Panc1 (cell line): ENCODE results near the gene ATP2A2.

Experiments
- CTCF ChIP-seq: fragments of 450-650 bp; IDR thresholded peaks from 2 replicates; pipeline ENCODE4 v1.5.1; 2017; ENCODE audit warnings: mild to moderate bottlenecking
- POLR2AphosphoS5 ChIP-seq: IDR thresholded peaks from 2 replicates; pipeline ENCODE4 v1.6.1; 2012; ENCODE audit warnings: mild to moderate bottlenecking, low read depth, low read length, moderate library complexity
- TF ChIP-seq, protein P1 (sequence below), 2 experiments: IDR thresholded peaks; 2 replicates each; pipeline ENCODE4 v1.6.1; 2011 to 2012; ENCODE audit warnings: low read depth in 2 of 2, control low read depth in 1 of 2, low read length in 1 of 2, mild to moderate bottlenecking in 1 of 2, moderate library complexity in 1 of 2; ENCODE audit not compliant: insufficient read depth in 1 of 2

DNA sequence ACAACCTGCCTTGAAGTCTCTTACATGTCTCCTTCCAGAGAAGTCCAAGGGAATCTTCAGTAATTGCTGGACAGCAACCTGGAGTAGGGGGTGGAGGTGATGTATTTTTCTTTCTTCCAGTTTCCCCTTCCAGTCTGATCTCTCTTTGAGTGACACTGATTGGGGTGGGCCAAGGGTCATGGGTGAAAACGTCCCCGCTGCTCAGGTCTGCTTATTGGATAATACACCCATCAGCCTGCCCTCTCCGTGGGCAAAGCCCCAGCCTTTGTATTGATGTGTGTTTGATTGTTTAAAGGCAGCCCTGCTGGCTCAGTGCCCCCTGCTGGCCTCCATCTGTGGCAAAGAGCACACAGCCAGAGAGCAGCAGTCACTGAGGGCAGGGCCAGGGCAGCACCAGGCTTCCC lies 35.7 kb upstream of the ATP2A2 start:
- TF ChIP-seq CTCF (no peak; the same call in 1 of the 2 replicates), POLR2AphosphoS5 (no peak)
- TF ChIP-seq, protein P1, sequence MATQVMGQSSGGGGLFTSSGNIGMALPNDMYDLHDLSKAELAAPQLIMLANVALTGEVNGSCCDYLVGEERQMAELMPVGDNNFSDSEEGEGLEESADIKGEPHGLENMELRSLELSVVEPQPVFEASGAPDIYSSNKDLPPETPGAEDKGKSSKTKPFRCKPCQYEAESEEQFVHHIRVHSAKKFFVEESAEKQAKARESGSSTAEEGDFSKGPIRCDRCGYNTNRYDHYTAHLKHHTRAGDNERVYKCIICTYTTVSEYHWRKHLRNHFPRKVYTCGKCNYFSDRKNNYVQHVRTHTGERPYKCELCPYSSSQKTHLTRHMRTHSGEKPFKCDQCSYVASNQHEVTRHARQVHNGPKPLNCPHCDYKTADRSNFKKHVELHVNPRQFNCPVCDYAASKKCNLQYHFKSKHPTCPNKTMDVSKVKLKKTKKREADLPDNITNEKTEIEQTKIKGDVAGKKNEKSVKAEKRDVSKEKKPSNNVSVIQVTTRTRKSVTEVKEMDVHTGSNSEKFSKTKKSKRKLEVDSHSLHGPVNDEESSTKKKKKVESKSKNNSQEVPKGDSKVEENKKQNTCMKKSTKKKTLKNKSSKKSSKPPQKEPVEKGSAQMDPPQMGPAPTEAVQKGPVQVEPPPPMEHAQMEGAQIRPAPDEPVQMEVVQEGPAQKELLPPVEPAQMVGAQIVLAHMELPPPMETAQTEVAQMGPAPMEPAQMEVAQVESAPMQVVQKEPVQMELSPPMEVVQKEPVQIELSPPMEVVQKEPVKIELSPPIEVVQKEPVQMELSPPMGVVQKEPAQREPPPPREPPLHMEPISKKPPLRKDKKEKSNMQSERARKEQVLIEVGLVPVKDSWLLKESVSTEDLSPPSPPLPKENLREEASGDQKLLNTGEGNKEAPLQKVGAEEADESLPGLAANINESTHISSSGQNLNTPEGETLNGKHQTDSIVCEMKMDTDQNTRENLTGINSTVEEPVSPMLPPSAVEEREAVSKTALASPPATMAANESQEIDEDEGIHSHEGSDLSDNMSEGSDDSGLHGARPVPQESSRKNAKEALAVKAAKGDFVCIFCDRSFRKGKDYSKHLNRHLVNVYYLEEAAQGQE (IDR thresholded peaks at IDR 0.05; ENCODE audit: insufficient read depth in 1 of 2, low read depth in 2 of 2, low read length in 1 of 2), result peak in 1 of 2 experiments; percentile 49; a peak in 1 of 4 replicates
